ENCODE measurements around the gene PITPNM2.

The PITPNM2 gene

DNA sequence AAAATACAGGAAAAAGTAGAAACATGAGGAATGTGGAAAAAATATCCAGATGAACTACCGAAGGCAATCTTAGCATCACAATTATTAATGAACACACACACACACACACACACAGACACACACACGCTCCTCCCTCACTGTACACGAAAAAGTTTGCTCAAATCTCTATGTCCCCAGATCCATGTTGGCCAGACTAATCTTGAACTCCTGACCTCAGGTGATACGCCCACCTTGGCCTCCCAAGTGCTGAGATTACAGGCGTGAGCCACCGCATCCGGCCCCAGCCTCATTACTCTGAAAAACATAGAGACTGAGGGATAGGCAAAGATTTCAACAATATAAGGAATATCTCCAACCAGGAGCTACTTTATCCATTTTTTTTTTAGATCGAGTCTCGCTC is 17.2 kb downstream of the PITPNM2 start:
- Histone ChIP-seq H3K4me2 (ENCODE audit: low read depth, low read length, poor library complexity, severe bottlenecking) (no peak overlapping the region), H3K27me3 (ENCODE audit: insufficient read depth, low read length, poor library complexity, severe bottlenecking) (no peaks in the 10 kb centered on the region), H3F3A (ENCODE audit: low read depth) (no peaks in the 10 kb centered on the region), H3K9me2 (replicated peaks; ENCODE audit: low read depth, low read length) (no peaks in the 10 kb centered on the region), H4K20me1 (ENCODE audit: insufficient read depth, low read length, poor library complexity, severe bottlenecking) (no peaks in the 10 kb centered on the region), H3K9ac (ENCODE audit: low read depth, low read length, poor library complexity, severe bottlenecking) (no peak overlapping the region), H2AFZ (ENCODE audit: low read length) (no peak overlapping the region), H3K36me3 (ENCODE audit: insufficient read depth, low read length) (no peaks in the 10 kb centered on the region), H3K79me2 (ENCODE audit: insufficient read depth, low read length) (no peaks in the 10 kb centered on the region), H3K4me3 (ENCODE audit: low read length, poor library complexity, severe bottlenecking) (no peak overlapping the region), H3K4me1 (ENCODE audit: insufficient read depth, low read length, poor library complexity, severe bottlenecking) (peaks cover 6% of the 10 kb centered on the region), H3K9me3 (ENCODE audit: insufficient read depth, low read depth, low read length) (no peaks in the 10 kb centered on the region)
- TF ChIP-seq, protein P1, sequence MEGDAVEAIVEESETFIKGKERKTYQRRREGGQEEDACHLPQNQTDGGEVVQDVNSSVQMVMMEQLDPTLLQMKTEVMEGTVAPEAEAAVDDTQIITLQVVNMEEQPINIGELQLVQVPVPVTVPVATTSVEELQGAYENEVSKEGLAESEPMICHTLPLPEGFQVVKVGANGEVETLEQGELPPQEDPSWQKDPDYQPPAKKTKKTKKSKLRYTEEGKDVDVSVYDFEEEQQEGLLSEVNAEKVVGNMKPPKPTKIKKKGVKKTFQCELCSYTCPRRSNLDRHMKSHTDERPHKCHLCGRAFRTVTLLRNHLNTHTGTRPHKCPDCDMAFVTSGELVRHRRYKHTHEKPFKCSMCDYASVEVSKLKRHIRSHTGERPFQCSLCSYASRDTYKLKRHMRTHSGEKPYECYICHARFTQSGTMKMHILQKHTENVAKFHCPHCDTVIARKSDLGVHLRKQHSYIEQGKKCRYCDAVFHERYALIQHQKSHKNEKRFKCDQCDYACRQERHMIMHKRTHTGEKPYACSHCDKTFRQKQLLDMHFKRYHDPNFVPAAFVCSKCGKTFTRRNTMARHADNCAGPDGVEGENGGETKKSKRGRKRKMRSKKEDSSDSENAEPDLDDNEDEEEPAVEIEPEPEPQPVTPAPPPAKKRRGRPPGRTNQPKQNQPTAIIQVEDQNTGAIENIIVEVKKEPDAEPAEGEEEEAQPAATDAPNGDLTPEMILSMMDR (conservative IDR thresholded peaks at IDR 0.05; ENCODE audit: low read length): no peak
- TF ChIP-seq EZH2phosphoT487 (IDR thresholded peaks at IDR 0.05; ENCODE audit: borderline replicate concordance): no peak

DNA sequence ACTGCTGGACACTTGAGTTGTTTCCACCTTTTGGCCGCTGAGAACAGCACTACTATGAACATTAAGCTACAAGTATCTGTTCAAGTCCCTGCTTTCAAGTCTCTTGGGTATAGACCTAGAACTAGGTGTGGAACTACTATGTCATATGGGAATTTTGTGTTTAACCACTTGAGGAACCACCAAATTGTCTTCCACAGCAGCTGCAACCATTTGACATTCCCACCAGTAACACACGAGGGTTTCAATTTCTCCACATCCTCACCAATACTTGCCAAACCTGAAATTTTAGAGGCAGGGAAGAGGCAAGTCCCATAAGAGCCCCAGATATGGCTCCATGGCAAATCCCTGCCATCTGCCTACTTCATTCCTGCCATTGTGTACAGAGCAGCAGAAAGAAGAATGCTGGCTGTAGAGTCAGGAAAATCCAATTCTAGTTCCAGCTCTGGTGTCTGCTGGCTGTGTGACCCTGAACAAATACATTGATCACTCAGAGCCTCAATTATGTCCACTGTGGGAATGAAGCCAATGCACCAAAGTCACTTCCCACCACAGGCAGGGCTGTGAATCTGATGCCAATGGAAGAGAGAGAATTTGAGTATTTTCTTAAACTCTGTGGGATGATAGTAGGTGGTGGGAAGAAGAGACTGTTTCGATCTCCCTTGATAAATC is 17.8 kb downstream of the PITPNM2 start:
- TF ChIP-seq, protein P1 (conservative IDR thresholded peaks at IDR 0.05; ENCODE audit: low read length): no peak
- TF ChIP-seq EZH2phosphoT487 (IDR thresholded peaks at IDR 0.05; ENCODE audit: borderline replicate concordance): no peak

DNA sequence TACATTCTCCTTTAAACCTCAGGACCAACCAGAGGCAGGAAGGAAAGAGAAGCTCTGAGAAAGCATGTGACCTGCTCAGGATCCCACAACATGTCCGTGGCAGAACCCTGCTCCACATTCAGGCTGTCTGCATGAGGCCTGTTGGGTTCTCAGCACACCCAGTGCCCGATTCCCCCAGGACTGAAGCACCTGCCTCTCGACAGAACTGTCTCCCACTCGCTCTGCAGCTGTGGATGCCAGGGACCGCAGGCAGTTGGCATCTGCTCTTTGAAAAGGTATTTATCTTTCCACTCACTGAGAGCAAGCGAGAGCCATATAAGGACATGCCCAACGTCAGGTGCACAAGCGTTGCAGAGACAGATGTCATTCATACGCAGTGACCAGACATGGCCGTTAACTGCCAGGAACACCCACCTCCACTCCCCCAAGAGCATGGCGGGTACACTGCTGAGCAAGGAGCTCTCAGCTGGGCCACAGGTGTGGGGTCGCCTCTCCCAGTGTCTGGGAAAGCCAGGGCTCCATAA is 18.9 kb downstream of the PITPNM2 start:
- H3K9me2 ChIP-seq (replicated peaks; ENCODE audit: low read depth, low read length): no peaks in the 10 kb centered on the region
- TF ChIP-seq, protein P1 (conservative IDR thresholded peaks at IDR 0.05; ENCODE audit: low read length): no peak
- no peak for TF ChIP-seq EZH2phosphoT487 (IDR thresholded peaks at IDR 0.05; ENCODE audit: borderline replicate concordance)
- no peaks in the 10 kb centered on the region for H3K36me3 ChIP-seq (ENCODE audit: insufficient read depth, low read length)
- H3K4me3 ChIP-seq (ENCODE audit: low read length, poor library complexity, severe bottlenecking): no peak overlapping the region
- peak overlapping the region; percentile 14 for H3K9ac ChIP-seq (ENCODE audit: low read depth, low read length, poor library complexity, severe bottlenecking)
- no peaks in the 10 kb centered on the region for H3K9me3 ChIP-seq (ENCODE audit: insufficient read depth, low read depth, low read length)
- no peaks in the 10 kb centered on the region for H4K20me1 ChIP-seq (ENCODE audit: insufficient read depth, low read length, poor library complexity, severe bottlenecking)
- peak overlapping the region; percentile 68 for H2AFZ ChIP-seq (ENCODE audit: low read length)
- H3K27me3 ChIP-seq (ENCODE audit: insufficient read depth, low read length, poor library complexity, severe bottlenecking): no peaks in the 10 kb centered on the region
- H3K4me2 ChIP-seq (ENCODE audit: low read depth, low read length, poor library complexity, severe bottlenecking): no peak overlapping the region
- H3K4me1 ChIP-seq (ENCODE audit: insufficient read depth, low read length, poor library complexity, severe bottlenecking): peaks cover 6% of the 10 kb centered on the region
- H3K79me2 ChIP-seq (ENCODE audit: insufficient read depth, low read length): no peaks in the 10 kb centered on the region
- no peaks in the 10 kb centered on the region for H3F3A ChIP-seq (ENCODE audit: low read depth)

More for the DNA sequence above, 17.8 kb downstream of the PITPNM2 start:
- no peaks in the 10 kb centered on the region for H3K36me3 ChIP-seq (ENCODE audit: insufficient read depth, low read length)
- peaks cover 6% of the 10 kb centered on the region for H3K4me1 ChIP-seq (ENCODE audit: insufficient read depth, low read length, poor library complexity, severe bottlenecking)
- no peak overlapping the region for H2AFZ ChIP-seq (ENCODE audit: low read length)
- H3K4me3 ChIP-seq (ENCODE audit: low read length, poor library complexity, severe bottlenecking): no peak overlapping the region
- no peaks in the 10 kb centered on the region for H3K9me2 ChIP-seq (replicated peaks; ENCODE audit: low read depth, low read length)
- no peaks in the 10 kb centered on the region for H3F3A ChIP-seq (ENCODE audit: low read depth)
- no peaks in the 10 kb centered on the region for H3K9me3 ChIP-seq (ENCODE audit: insufficient read depth, low read depth, low read length)
- H3K9ac ChIP-seq (ENCODE audit: low read depth, low read length, poor library complexity, severe bottlenecking): no peak overlapping the region
- H3K27me3 ChIP-seq (ENCODE audit: insufficient read depth, low read length, poor library complexity, severe bottlenecking): no peaks in the 10 kb centered on the region
- no peaks in the 10 kb centered on the region for H3K79me2 ChIP-seq (ENCODE audit: insufficient read depth, low read length)
- no peaks in the 10 kb centered on the region for H4K20me1 ChIP-seq (ENCODE audit: insufficient read depth, low read length, poor library complexity, severe bottlenecking)
- no peak overlapping the region for H3K4me2 ChIP-seq (ENCODE audit: low read depth, low read length, poor library complexity, severe bottlenecking)
